Stimulated activated naive CD4-positive, alpha-beta T cell treated with Interleukin-2 at 50 U/mL for 16 hours (primary cell): ENCODE measurements around the gene UST.
"Not testable (repeated sequence)": the region's sequence is repeated elsewhere in the genome, so short reads cannot be mapped to it uniquely, and the experiment has no call there.

Source experiments
- DNase-seq: peaks from one replicate; lab custom pipeline; 2025; lab: John Stamatoyannopoulos, UW

UST gene

GRCh38 chr6:148837941-148838340, 91.1 kb downstream of the UST start:
- DNase-seq, result no peak

GRCh38 chr6:148839044-148839443, 92.2 kb downstream of the UST start:
- no peak for DNase-seq

GRCh38 chr6:148840256-148840655, 93.4 kb downstream of the UST start:
- no peak for DNase-seq

GRCh38 chr6:148842296-148843019, 95.6 kb downstream of the UST start:
- DNase-seq, result no peak

- DNase-seq, result no peak
Measured at GRCh38 chr6:148845464-148845863, 98.6 kb downstream of the UST start.

GRCh38 chr6:148846778-148847761, 100.2 kb downstream of the UST start:
- no peak for DNase-seq

- DNase-seq, result no peak
Measured at GRCh38 chr6:148848915-148849314, 102.1 kb downstream of the UST start.

GRCh38 chr6:148849449-148849848, 102.6 kb downstream of the UST start:
- DNase-seq, result not testable (repeated sequence)

- no peak for DNase-seq
Measured at GRCh38 chr6:148850964-148851363, 104.1 kb downstream of the UST start.

- DNase-seq, result no peak
Measured at GRCh38 chr6:148851683-148852556, 105.1 kb downstream of the UST start.

- DNase-seq, result no peak
Measured at GRCh38 chr6:148852688-148853087, 105.9 kb downstream of the UST start.

- not testable (repeated sequence) for DNase-seq
Measured at GRCh38 chr6:148853113-148853512, 106.3 kb downstream of the UST start.

- DNase-seq, result no peak
Measured at GRCh38 chr6:148854096-148854495, 107.3 kb downstream of the UST start.

- DNase-seq, result no peak
Measured at GRCh38 chr6:148854992-148855391, 108.2 kb downstream of the UST start.

GRCh38 chr6:148855744-148856143, 108.9 kb downstream of the UST start:
- DNase-seq, result no peak

GRCh38 chr6:148857798-148858390, 111.1 kb downstream of the UST start:
- no peak for DNase-seq

- not testable (repeated sequence) for DNase-seq
Measured at GRCh38 chr6:148864132-148864531, 117.3 kb downstream of the UST start.

- no peak for DNase-seq
Measured at GRCh38 chr6:148864941-148865340, 118.1 kb downstream of the UST start.

- no peak for DNase-seq
Measured at GRCh38 chr6:148866657-148867268, 119.9 kb downstream of the UST start.

GRCh38 chr6:148867862-148868261, 121.0 kb downstream of the UST start:
- DNase-seq, result no peak

- DNase-seq, result no peak
Measured at GRCh38 chr6:148868314-148868713, 121.5 kb downstream of the UST start.
